Central memory CD8-positive, alpha-beta T cell (primary cell): ENCODE results near the gene GPRIN2.
"Not testable (repeated sequence)": the region's sequence is repeated elsewhere in the genome, so short reads cannot be mapped to it uniquely, and the experiment has no call there.

Experiments used
- ATAC-seq: fragments of 150-1000 bp; cut with Tn5 transposase; replicated peaks from 2 replicates; pipeline ENCODE4 v1.10.0; 2022; ENCODE audit warnings: mild to moderate bottlenecking, moderate FRiP score, moderate number of reproducible peaks; ENCODE audit not compliant: poor library complexity, severe bottlenecking; ENCODE audit errors: extremely low read depth
- DNase-seq, 2 donors: peaks; one replicate each; pipeline ENCODE4 v3.0.0; 2021; ENCODE audit warnings: low spot score in 2 of 2
- H3K27ac Mint-ChIP-seq: one replicate; pipeline ENCODE4 v1.8.0; 2022; ENCODE audit warnings: low read depth, mild to moderate bottlenecking, moderate library complexity, mixed read lengths
- H3K27me3 Mint-ChIP-seq: one replicate; pipeline ENCODE4 v1.8.0; 2022; ENCODE audit warnings: mixed read lengths
- H3K36me3 Mint-ChIP-seq: one replicate; pipeline ENCODE4 v1.8.0; 2022; ENCODE audit warnings: mild to moderate bottlenecking, moderate library complexity, mixed read lengths; ENCODE audit not compliant: insufficient read depth
- H3K4me1 Mint-ChIP-seq: one replicate; pipeline ENCODE4 v1.8.0; 2022; ENCODE audit warnings: mixed read lengths
- H3K4me3 Mint-ChIP-seq: one replicate; pipeline ENCODE4 v1.8.0; 2022; ENCODE audit warnings: mild to moderate bottlenecking, moderate library complexity, mixed read lengths
- H3K9me3 Mint-ChIP-seq: one replicate; pipeline ENCODE4 v1.8.0; 2022; ENCODE audit warnings: mixed read lengths

Gene GPRIN2

GRCh38 chr10:46556515-46557318 is at the start of gene GPRIN2:
TSS of gene GPRIN2 (minus strand) at chr10:46556658. CDS start at chr10:46550736, 5,922 bp downstream.
- Mint-ChIP-seq H3K27ac (no peak within 1 kb of the TSS), H3K9me3 (no peaks in the 10 kb centered on the region), H3K4me3 (peak within 1 kb of the TSS; percentile 59), H3K36me3 (peaks cover 2% of the 10 kb centered on the region), H3K4me1 (peaks cover 12% of the 10 kb centered on the region), H3K27me3 (no peaks in the 10 kb centered on the region)
- DNase-seq (peak; percentile 9 to 12), ATAC-seq (no peak)

- not testable (repeated sequence) for H3K4me1 Mint-ChIP-seq
These were observed 44.1 kb upstream of the GPRIN2 start for GRCh38 chr10:46600516-46600915.

GRCh38 chr10:46597616-46598246 is 41.3 kb upstream of the GPRIN2 start:
- H3K4me3 Mint-ChIP-seq, DNase-seq, H3K4me1 Mint-ChIP-seq, H3K36me3 Mint-ChIP-seq, H3K27ac Mint-ChIP-seq, H3K27me3 Mint-ChIP-seq, H3K9me3 Mint-ChIP-seq: not testable (repeated sequence)
- peak; percentile 86 for ATAC-seq

More at GRCh38 chr10:46600516-46600915, 44.1 kb upstream of the GPRIN2 start:
- DNase-seq, H3K36me3 Mint-ChIP-seq, H3K9me3 Mint-ChIP-seq, H3K27me3 Mint-ChIP-seq, H3K4me3 Mint-ChIP-seq, H3K27ac Mint-ChIP-seq: not testable (repeated sequence)
- peak; percentile 58 for ATAC-seq

- not testable (repeated sequence) for DNase-seq, H3K27me3 Mint-ChIP-seq
These were observed 40.1 kb upstream of the GPRIN2 start for GRCh38 chr10:46596570-46596969.

GRCh38 chr10:46594453-46595063 is 38.1 kb upstream of the GPRIN2 start:
- not testable (repeated sequence) for H3K4me1 Mint-ChIP-seq, DNase-seq, H3K4me3 Mint-ChIP-seq, H3K36me3 Mint-ChIP-seq, H3K27ac Mint-ChIP-seq, H3K9me3 Mint-ChIP-seq, ATAC-seq, H3K27me3 Mint-ChIP-seq

More at GRCh38 chr10:46596570-46596969, 40.1 kb upstream of the GPRIN2 start:
- not testable (repeated sequence) for ATAC-seq, H3K4me3 Mint-ChIP-seq, H3K27ac Mint-ChIP-seq, H3K9me3 Mint-ChIP-seq, H3K4me1 Mint-ChIP-seq, H3K36me3 Mint-ChIP-seq

GRCh38 chr10:46593307-46593706 is 36.8 kb upstream of the GPRIN2 start:
- ATAC-seq, H3K9me3 Mint-ChIP-seq, H3K4me3 Mint-ChIP-seq, H3K27ac Mint-ChIP-seq, H3K27me3 Mint-ChIP-seq, H3K36me3 Mint-ChIP-seq, H3K4me1 Mint-ChIP-seq, DNase-seq: not testable (repeated sequence)

GRCh38 chr10:46591053-46591452 is 34.6 kb upstream of the GPRIN2 start:
- H3K27ac Mint-ChIP-seq, ATAC-seq, H3K4me3 Mint-ChIP-seq, H3K9me3 Mint-ChIP-seq, H3K4me1 Mint-ChIP-seq, H3K36me3 Mint-ChIP-seq, H3K27me3 Mint-ChIP-seq, DNase-seq: not testable (repeated sequence)

GRCh38 chr10:46589589-46589988 is 33.1 kb upstream of the GPRIN2 start:
- DNase-seq, ATAC-seq, H3K27ac Mint-ChIP-seq, H3K27me3 Mint-ChIP-seq, H3K4me3 Mint-ChIP-seq, H3K36me3 Mint-ChIP-seq, H3K9me3 Mint-ChIP-seq, H3K4me1 Mint-ChIP-seq: not testable (repeated sequence)

GRCh38 chr10:46588221-46588620 is 31.8 kb upstream of the GPRIN2 start:
- ATAC-seq, result peak; percentile 44
- not testable (repeated sequence) for H3K36me3 Mint-ChIP-seq, DNase-seq

GRCh38 chr10:46587546-46587945 is 31.1 kb upstream of the GPRIN2 start:
- not testable (repeated sequence) for H3K36me3 Mint-ChIP-seq, H3K4me3 Mint-ChIP-seq, DNase-seq, ATAC-seq, H3K27ac Mint-ChIP-seq, H3K4me1 Mint-ChIP-seq, H3K9me3 Mint-ChIP-seq, H3K27me3 Mint-ChIP-seq

More at GRCh38 chr10:46588221-46588620, 31.8 kb upstream of the GPRIN2 start:
- H3K9me3 Mint-ChIP-seq, H3K27ac Mint-ChIP-seq, H3K4me3 Mint-ChIP-seq, H3K4me1 Mint-ChIP-seq, H3K27me3 Mint-ChIP-seq: not testable (repeated sequence)

- H3K27me3 Mint-ChIP-seq, H3K4me3 Mint-ChIP-seq, DNase-seq, H3K36me3 Mint-ChIP-seq, H3K27ac Mint-ChIP-seq, H3K4me1 Mint-ChIP-seq, H3K9me3 Mint-ChIP-seq, ATAC-seq: not testable (repeated sequence)
These were observed 28.8 kb upstream of the GPRIN2 start for GRCh38 chr10:46585246-46585645.

- not testable (repeated sequence) for H3K27me3 Mint-ChIP-seq, DNase-seq, H3K9me3 Mint-ChIP-seq, ATAC-seq, H3K4me1 Mint-ChIP-seq, H3K4me3 Mint-ChIP-seq, H3K36me3 Mint-ChIP-seq, H3K27ac Mint-ChIP-seq
These were observed 27.7 kb upstream of the GPRIN2 start for GRCh38 chr10:46584196-46584595.

- H3K27ac Mint-ChIP-seq, ATAC-seq, H3K4me1 Mint-ChIP-seq, H3K36me3 Mint-ChIP-seq, DNase-seq, H3K4me3 Mint-ChIP-seq, H3K27me3 Mint-ChIP-seq, H3K9me3 Mint-ChIP-seq: not testable (repeated sequence)
These were observed 26.1 kb upstream of the GPRIN2 start for GRCh38 chr10:46582568-46582967.
